HG02798 (cell line): ENCODE measurements around the gene GFER.
"Not testable (repeated sequence)": the region's sequence is repeated elsewhere in the genome, so short reads cannot be mapped to it uniquely, and the experiment has no call there.

ENCODE experiments used
- ATAC-seq: cut with Tn5 transposase; IDR thresholded peaks from one replicate; pipeline ENCODE4 v1.9.1; 2021; ENCODE audit warnings: mild to moderate bottlenecking; ENCODE audit not compliant: unreplicated experiment, poor library complexity

Gene GFER

DNA sequence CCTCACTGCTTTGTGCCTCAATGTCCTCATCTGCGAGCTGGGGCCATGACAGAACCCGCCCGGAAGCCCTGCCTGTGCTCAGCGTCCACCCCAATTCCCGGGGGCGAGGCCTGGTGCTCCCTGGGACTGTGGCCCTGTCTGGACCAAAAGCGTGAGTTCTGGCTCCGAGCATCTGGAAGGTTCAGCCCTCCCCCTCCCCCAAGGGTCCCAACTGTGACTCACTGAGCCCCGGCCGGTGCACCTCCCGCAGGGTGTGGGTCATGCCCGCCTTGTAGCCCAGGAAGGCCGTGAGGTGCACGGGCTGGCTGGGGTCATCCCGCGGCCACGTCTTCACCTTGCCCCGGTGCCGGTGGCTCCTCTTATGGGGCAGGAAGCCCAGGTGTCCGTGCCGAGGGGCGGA lies 30.3 kb upstream of the GFER start:
- no peak for ATAC-seq

DNA sequence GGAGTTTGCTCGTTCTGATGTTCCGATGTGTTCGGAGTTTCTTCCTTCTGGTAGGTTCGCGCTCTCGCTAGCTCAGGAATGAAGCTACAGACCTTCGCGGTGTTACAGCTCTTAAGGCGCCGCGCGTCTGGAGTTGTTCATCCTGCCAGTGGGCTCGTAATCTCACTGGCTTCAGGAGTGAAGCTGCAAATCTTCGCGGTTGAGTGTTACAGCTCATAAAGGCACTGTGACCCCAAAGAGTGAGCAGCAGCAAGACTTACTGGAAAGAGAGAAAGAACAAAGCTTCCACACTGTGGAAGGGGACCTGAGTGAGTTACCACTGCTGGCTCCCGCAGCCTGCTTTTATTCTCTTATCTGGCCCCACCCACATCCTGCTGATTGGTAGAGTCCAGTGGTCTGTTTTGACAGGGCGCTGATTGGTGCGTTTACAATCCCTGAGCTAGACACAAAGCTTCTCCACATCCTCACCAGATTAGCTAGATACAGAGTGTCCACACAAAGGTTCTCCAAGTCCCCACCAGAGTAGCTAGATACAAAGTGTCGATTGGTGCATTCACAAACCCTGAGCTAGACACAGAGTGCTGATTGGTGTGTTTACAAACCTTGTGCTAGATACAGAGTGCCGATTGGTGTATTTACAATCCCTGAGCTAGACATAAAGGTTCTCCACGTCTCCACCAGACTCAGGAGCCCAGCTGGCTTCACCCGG lies 26.4 kb upstream of the GFER start:
- ATAC-seq = not testable (repeated sequence)

DNA sequence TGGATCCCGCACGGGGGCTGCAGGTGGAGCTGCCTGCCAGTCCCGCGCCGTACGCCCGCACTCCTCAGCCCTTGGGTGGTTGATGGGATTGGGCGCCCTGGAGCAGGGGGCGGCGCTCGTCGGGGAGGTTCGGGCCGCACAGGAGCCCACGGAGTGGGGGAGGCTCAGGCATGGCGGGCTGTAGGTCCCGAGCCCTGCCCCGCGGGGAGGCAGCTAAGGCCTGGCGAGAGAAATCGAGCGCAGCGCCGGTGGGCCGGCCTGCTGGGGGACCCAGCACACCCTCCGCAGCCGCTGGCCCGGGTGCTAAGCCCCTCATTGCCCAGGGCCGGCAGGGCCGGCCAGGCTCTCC lies 25.9 kb upstream of the GFER start:
- not testable (repeated sequence) for ATAC-seq

DNA sequence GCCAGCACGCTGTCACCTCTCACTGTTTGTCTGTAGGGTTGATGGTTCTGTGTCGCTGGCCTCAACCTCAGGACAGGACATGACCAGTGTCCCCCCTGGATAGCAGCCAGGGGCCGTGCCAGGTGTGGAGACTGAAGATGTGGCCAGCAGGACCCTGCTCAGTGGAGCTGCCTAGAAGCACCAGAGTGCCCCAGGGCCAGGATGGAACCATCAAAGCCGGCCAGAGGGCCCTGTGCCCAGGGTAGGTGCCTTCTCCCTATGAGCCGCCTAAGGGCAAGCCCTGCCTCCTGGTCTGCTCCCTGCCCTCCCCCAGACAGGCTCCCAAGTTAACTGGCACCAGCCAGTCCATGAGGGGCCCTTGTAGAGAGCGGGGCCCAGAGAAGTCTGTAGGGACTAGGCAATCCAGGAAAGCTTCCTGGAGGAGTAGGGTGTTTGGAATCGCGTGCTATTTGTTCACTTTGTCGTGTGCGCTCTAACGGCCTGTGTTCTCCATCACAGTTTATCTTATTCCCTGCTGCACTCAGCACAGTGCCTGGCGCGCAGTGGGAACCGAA lies 25.2 kb upstream of the GFER start:
- no peak for ATAC-seq

DNA sequence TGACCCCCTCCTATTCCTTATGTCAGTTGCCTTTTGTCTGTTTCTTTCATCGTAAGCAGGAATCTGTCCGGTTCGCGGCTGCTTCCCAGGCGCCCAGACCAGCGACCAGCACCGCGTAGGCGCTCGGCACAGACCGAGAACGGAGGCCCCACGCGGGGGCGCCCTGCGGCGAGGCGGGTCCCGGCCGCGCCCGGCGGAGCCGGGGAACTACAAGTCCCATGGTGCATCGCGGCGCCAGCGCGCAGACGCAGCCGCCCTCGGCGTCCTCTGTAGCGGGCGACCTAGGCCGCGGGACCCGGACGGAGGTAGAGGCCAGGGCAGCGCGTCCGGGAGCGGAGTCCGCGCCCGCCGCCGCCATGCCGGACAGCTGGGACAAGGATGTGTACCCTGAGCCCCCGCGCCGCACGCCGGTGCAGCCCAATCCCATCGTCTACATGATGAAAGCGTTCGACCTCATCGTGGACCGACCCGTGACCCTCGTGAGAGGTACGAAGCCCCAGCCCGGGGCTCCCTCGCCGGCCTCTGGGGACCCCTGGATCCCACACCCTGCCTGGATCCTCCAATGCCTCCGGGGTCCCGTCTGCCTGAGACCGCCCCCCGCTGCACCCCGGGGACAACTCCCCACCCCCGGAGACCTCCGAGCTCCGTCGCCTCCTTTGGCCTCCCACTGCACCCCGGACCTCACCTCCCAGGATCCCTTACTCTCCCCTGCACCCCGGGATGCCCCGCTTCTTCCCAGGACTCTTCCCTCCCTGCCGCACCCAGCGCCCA lies 24.5 kb upstream of the GFER start, which contains the start of gene NDUFB10:
Gene NDUFB10, plus strand, starts transcription at position 270 of the 771 bp plus-strand sequence. Its CDS starts 87 bp downstream, at position 357.
- ATAC-seq = peak; percentile 81

DNA sequence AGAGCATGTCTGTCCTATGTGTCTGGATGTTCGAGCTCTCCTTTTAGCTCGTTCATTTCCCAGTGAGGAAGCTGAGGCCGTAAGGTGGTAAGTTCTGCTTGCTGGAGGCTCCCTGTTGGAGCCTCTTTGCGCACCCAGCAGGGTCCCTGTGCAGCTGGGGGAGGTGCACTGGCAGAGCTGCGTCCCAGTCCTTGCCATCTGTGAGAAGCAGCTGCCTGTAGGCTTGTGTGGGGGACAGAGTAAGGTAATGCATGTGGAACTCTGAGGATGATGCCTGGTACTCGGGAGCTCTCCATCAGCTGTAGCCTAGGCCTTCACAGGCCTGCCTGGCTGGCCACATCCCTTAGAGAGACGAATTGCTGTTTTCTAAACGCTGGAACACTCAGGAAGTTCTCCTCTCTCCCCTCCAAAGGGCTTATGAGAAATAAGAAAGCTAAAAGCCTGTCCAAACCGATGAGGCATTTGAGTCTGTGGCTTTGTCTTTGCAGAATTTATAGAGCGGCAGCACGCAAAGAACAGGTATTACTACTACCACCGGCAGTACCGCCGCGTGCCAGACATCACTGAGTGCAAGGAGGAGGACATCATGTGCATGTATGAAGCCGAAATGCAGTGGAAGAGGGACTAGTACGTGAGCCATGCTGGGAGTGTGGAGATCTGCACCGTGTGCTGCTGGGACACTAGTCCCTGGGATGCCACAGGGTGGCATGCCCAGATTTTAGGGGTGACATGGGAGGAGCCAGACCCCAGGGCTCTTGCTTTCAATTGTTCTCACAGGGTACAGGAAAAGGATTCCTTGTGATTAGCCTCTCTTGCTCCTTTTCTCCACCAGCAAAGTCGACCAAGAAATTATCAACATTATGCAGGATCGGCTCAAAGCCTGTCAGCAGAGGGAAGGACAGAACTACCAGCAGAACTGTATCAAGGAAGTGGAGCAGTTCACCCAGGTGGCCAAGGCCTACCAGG lies 23.0 kb upstream of the GFER start:
- no peak for ATAC-seq

DNA sequence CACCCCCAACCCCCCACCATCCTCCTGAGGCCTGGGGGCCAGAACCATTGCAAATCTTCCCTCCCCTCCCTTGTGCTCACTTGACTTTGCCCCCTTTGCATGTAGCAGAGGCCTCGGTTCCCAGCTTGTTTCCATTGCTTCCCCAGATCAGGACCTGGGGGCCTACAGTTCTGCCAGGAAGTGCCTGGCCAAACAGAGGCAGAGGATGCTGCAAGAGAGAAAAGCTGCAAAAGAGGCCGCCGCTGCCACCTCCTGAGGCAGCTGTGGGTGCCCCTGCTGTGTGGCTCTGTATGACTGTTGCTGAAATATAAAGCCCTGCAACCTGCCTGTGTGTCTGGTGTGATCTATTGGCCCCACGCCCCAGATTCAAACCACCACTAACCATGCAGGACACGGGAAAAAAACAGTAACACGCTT lies 22.3 kb upstream of the GFER start:
- no peak for ATAC-seq

DNA sequence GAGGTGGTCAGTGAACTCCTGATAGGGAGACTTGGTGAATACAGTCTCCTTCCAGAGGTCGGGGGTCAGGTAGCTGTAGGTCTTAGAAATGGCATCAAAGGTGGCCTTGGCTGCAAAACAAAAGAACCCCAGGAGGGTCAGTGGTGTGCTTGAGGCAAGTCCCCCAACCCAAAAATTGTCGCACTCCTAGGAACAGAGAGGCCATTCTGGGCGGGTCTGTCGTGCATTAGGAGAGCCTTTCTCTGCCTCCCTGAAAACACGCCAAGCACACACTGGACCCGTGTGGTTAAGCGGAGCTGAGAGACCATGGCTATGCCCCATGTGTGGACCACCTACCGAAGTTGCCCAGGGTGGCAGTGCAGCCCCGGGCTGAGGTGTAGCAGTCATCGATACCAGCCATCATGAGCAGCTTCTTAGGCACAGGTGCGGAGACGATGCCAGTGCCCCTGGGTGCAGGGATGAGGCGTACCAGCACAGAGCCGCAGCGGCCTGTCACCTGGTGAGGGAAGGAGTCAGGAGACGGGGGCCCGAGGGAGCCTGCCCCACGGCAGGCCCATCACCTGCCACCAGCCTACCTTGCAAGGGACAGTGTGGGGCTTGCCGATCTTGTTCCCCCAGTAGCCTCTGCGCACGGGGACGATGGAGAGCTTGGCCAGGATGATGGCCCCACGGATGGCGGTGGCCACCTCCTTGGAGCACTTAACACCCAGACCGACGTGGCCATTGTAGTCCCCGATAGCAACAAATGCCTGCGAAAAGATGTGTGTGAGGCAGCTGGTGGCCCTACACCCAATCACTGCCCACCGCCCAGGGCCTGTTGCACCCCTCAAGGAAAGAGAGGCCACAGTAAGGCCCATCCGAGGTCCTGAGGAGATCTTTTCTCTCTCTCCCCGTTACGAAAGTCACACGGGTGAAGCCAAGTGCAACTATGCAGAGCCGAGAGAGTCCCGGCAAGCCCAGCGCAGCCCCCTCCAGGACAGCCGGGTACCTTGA lies 21.5 kb upstream of the GFER start:
- ATAC-seq = not testable (repeated sequence)

DNA sequence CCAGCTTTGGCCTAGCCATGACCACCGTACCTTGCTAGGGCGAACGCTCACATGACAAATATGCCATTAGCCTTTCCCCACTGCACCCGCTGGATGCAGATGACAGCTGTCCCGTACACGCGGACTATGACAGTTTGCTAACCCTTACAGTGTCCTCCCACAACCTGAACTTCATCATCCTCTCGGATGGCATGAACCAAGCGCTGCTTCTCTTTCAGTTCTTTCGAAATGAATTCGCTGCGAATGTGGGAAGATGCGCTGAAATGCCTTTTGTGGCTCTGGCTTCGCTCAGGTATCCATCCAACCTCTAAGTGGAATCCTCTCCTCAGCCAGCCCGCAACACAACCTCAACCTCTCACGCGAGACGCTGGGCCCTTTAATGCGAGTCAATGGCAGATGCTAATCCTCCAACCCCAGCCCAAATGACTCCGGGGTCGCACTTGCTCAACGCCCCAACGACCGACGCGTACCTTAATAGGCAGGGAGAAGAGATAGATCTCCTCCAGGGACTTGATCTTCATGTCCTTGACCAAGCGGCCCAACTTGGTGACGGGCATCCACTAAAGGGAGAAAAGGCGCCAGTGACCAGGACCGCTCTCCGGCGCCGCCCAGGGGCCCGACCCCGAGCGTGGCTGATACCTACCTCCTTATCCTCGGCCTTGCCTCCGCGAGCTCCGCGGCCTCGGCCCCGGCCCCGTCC lies 20.0 kb upstream of the GFER start:
- peak; percentile 11 for ATAC-seq

DNA sequence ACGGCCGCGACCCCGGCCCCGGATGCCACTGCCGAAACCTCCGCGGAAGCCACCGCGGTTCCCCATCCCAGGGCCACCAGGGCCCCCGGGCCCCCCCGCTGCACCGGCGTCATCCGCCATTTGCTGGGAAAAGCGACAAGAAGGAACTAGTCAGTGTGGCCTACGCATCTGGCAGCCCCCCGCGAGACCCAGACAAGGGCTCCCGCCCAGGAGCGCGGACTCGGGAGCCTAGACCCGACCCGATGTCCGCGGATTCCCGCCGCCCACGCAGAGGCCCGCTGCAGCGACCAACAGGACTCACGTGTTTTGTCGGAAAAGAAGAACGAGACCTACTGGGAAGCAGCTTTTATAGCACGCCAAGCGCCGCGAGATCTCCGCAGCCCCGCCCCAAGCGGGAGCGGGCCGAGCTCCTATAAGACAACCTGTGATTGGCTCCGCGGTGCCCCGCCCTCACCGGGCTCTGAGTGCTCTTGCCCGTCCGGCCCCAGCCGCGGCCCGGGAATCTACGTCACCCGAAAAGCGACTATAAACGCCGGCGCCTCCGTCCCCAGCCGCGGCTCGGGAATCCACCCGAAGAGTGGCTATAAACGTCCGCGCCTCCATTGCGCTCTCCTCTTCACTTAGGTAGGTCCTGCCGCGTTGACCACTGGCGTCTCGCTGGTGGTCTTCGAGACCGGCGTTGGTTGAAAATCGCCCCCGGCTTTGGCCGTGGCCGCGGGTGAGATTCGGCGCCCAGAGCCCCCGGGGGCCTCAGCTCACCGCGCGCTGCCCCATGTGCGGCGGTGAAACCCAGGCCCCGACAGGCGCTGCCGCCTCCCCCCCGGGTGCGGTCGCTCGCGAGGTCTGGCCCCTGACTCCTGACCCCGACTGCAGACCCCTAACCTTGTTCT lies 19.2 kb upstream of the GFER start, which contains the start of gene RPS2:
Gene RPS2, minus strand, starts transcription at position 321 of the 890 bp plus-strand sequence. Its CDS starts 201 bp downstream, at position 120.
- peak; percentile 89 for ATAC-seq

DNA sequence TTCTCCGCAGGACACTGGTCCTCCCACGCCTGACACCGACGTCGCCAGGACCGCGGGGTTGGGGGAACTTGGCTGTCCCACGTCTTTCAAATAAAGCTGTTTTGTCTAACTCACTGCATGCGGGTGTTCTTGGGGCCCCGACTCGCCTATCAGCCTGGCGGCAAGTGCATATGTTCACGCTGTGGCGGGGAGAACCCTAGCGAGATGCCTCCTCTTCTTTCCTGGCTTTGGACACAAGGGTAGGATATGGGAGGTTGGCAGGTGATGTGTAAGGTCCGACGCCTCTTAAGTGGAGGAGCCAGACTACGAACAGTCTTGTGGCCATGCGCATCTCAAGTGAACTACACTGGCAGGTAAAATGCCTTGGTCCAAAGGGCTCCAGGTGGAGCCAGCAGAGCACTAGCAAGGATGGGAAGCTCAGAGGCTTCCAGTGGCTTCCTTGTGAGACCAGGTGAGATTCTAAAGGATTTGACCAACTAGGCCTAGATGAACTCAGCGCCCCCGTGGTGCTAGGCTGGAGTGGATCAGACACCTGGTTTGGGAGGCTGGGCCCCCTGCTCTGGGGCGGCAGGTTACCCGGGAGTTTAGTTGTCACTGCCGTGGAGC lies 18.5 kb upstream of the GFER start:
- no peak for ATAC-seq

DNA sequence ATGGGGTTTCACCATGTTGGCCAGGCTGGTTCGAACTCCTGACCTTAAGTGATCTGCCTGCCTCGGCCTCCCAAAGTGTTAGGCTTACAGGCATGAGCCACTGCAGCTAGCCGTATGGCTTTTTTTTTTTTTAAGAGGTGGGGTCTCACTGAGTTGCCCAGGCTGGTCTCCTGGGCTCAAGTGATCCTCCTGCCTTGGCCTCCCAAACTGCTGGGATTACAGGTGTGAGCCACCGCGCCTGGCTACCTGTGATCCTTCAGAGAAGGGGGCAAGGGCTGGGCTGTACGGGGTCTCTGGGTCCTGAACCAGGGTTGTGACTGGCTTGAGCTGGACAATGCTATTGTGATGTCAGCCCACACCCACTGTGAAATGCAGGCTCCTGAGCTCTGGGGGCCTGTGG lies 17.5 kb upstream of the GFER start, which contains the start of gene RNF151:
Gene RNF151, plus strand, starts transcription at position 397 of the 400 bp plus-strand sequence. CDS start 26 bp downstream, outside the sequence.
- no peak for ATAC-seq

DNA sequence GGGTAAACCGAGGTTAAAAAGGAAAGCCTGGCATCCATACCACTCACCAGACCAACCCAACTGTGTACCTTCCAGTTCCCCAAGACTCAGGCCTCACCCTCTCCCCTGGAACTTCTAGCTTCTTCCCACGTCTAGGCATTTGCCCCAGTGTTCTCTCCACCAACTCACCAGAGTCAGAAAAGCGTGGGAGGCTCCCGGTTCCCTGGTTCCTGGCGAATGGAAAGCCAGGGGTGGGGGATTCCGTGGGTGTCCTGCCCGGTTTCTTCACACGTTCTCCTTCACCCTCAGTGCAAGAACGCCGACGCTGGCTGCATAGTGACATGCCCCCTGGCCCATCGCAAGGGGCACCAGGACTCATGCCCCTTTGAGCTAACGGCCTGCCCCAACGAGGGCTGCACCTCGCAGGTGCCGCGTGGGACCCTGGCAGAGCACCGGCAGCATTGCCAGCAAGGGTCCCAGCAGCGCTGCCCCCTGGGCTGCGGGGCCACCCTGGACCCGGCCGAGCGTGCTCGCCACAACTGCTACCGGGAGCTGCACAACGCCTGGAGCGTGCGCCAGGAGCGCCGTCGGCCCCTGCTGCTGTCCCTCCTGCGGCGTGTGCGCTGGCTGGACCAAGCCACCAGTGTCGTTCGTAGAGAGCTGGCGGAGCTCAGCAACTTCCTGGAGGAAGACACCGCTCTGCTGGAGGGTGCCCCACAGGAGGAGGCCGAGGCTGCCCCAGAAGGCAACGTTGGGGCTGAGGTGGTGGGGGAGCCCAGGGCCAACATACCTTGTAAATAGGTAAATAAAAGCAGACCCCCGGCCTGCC lies 15.6 kb upstream of the GFER start:
- ATAC-seq = no peak

DNA sequence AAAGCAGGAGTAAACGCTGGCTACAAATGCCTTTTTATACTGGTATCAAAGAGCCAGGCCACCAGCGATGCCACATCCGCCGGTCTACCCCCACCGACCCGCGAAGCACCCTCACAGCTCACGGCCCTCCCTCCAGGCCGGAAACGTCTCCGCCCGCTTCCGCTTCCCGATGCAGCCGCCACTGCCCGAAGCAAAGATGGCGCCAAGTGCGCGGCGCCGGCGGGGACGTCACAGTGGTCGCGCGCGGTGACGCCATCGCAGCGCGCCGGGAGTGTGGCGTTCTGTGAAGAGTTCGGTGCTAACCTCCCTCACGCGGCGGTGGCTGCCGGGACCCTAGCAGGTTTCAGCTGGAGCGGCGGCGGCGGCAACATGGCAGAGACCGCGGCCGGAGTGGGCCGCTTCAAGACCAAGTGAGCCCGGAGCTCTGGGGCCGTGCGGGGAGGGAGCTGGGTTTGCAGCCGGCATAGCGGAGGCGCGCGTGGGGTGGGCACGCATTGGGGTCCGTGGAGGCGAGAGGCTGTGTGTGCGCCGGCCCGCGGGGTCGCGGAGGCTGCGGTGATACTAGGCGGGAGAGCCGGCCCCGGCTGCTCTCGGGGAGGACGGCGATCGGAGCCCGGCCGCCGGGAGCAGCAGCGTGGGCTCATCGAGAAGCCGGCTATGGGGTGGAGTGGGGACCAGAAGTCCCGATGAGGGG lies 12.1 kb upstream of the GFER start, which contains the start of gene TBL3:
Gene TBL3, plus strand, starts transcription at position 258 of the 694 bp plus-strand sequence. Its CDS starts 112 bp downstream, at position 370.
- peak; percentile 91 for ATAC-seq

DNA sequence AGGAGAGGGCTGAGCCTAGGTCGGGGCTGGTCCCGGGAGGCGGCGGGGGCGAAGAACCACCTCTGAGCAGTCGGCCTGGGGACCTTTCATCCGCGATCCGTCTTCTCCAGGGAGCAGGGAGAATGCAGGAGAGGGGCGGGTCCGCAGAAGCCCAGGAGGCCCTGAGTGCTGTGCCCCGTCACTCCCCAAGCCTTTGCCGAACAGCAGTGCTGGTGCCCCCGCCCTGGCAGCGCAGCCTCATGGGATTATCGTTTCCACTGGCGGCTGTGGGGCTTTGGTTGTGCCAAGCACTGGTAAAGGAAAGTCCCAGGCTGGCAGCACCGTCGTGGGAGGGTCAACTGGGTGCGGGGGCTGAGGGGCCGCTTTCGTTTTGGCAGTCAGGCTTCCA lies 11.5 kb upstream of the GFER start:
- ATAC-seq = no peak
